OCI-LY7 (cell line): ENCODE data around the gene DPYSL3. TPM values are rescaled to one million over a fixed set of nuclear protein-coding genes. Genes with fewer than 3 reads are reported as not detected.

Experiments used
- BruUV-seq: library from RNA; stranded (reverse); fragments of 400-500 nt; replicated peaks from 2 replicates; lab custom pipeline; 2021; lab: Mats Ljungman, UMichigan
- CTCF ChIA-PET: fragments of 300-600 bp; sonication (Branson Sonifier 250); formaldehyde crosslinking; loops from one replicate; lab custom pipeline; 2022; ENCODE audit warnings: antibody characterized with exemption; ENCODE audit not compliant: unreplicated experiment; lab: Charles Lee
- POLR2A ChIA-PET: fragments of 300-600 bp; sonication (Branson Sonifier 250); formaldehyde crosslinking; loops from one replicate; lab custom pipeline; 2022; ENCODE audit warnings: antibody characterized with exemption; lab: Charles Lee
- DNase-seq: peaks from one replicate; pipeline ENCODE4 v3.0.0-alpha.2; 2015; ENCODE audit warnings: low spot score
- H2AFZ ChIP-seq: fragments of 200-600 bp; sonication (generic), shearing (Covaris generic); 2 replicates; pipeline ENCODE4 v1.6.1; 2014; ENCODE audit warnings: mild to moderate bottlenecking, antibody characterized with exemption, low read length, moderate library complexity
- H3K27ac ChIP-seq: fragments of 200-600 bp; sonication (generic); 2 replicates; pipeline ENCODE4 v1.5.1; 2014; ENCODE audit warnings: mixed run types, low read depth, mild to moderate bottlenecking, moderate library complexity, low read length, inconsistent platforms; ENCODE audit not compliant: poor library complexity, severe bottlenecking
- H3K36me3 ChIP-seq: fragments of 200-600 bp; sonication (generic); 2 replicates; pipeline ENCODE4 v1.6.1; 2014; ENCODE audit warnings: mild to moderate bottlenecking, antibody characterized with exemption, low read length, moderate library complexity, mixed read lengths; ENCODE audit not compliant: insufficient read depth
- H3K4me1 ChIP-seq: fragments of 200-600 bp; sonication (generic); 2 replicates; pipeline ENCODE4 v1.5.1; 2014; ENCODE audit warnings: mild to moderate bottlenecking, low read length; ENCODE audit not compliant: insufficient read depth, poor library complexity, severe bottlenecking
- H3K4me2 ChIP-seq: fragments of 200-600 bp; sonication (generic); 2 replicates; pipeline ENCODE4 v1.6.1; 2014; ENCODE audit warnings: mild to moderate bottlenecking, low read length
- H3K4me3 ChIP-seq: fragments of 200-600 bp; sonication (generic); 2 replicates; pipeline ENCODE4 v1.5.1; 2014; ENCODE audit warnings: mild to moderate bottlenecking, low read depth, low read length; ENCODE audit not compliant: poor library complexity, severe bottlenecking
- H3K79me2 ChIP-seq: fragments of 200-600 bp; sonication (generic); 2 replicates; pipeline ENCODE4 v1.6.1; 2016; ENCODE audit warnings: low read depth, mild to moderate bottlenecking, low read length, moderate library complexity, mixed read lengths; ENCODE audit not compliant: insufficient read depth
- H3K9me2 ChIP-seq: fragments of 200-600 bp; sonication (generic); 2 replicates; pipeline ENCODE4 v1.6.1; 2016; ENCODE audit warnings: mild to moderate bottlenecking, low read length, mixed read lengths; ENCODE audit not compliant: insufficient read depth
- H3K9me3 ChIP-seq: fragments of 200-600 bp; sonication (generic); 2 replicates; pipeline ENCODE4 v1.6.1; 2014; ENCODE audit warnings: mild to moderate bottlenecking, mixed run types, low read length, mixed read lengths
- H4K20me1 ChIP-seq: fragments of 200-600 bp; sonication (generic); 2 replicates; pipeline ENCODE4 v1.6.1; 2014; ENCODE audit warnings: mild to moderate bottlenecking, antibody characterized with exemption, low read length, moderate library complexity, mixed read lengths; ENCODE audit not compliant: insufficient read depth
- CTCF ChIP-seq: fragments of 200-600 bp; sonication (generic); conservative IDR thresholded peaks from 2 replicates; pipeline ENCODE4 v1.5.1; 2014; ENCODE audit warnings: mild to moderate bottlenecking, antibody characterized with exemption, low read length, moderate library complexity, mixed read lengths
- EZH2phosphoT487 ChIP-seq: fragments of 200-600 bp; sonication (generic); IDR thresholded peaks from 2 replicates; pipeline ENCODE4 v1.6.1; 2018; ENCODE audit warnings: low read depth, borderline replicate concordance, mild to moderate bottlenecking, mixed run types, antibody characterized with exemption, low read length, moderate library complexity, mixed read lengths
- intact Hi-C: fragments of 100-400 bp; cut with micrococcal nuclease; formaldehyde crosslinking; loops from one replicate; pipeline ENCODE4 v1.10.0; 2022; ENCODE audit not compliant: unreplicated experiment
- total RNA-seq, 2 experiments: library from RNA; depleted of rRNA in 1 of 2; stranded (reverse); fragments of >200 nt in 1 of 2; shearing (Covaris generic) in 1 of 2; gene quantifications; 2 replicates each; pipeline ENCODE4 v1.2.3, GENCODE V29; 2014 to 2022

The DPYSL3 gene
- total RNA-seq, 2 experiments from 2014 or later = not detected

GRCh38 chr5:147557876-147558745, 48.2 kb upstream of the DPYSL3 start:
- Histone ChIP-seq H3K4me3 (no peak overlapping the region), H2AFZ (no peak overlapping the region), H3K36me3 (no peaks in the 10 kb centered on the region), H3K9me2 (no peaks in the 10 kb centered on the region; the same call in 1 of the 2 replicates), H3K79me2 (no peaks in the 10 kb centered on the region), H3K27ac (no peak overlapping the region), H3K4me1 (no peaks in the 10 kb centered on the region), H4K20me1 (no peaks in the 10 kb centered on the region), H3K9me3 (no peaks in the 10 kb centered on the region), H3K4me2 (no peak overlapping the region)
- no TSS peak for BruUV-seq
- POLR2A ChIA-PET = interaction anchor here (1.0 kb wide), 1 partner anchor 15 kb away, joined by 4 read pairs; no protein-coding TSS in a partner anchor
- no peak for TF ChIP-seq CTCF
- TF ChIP-seq EZH2phosphoT487 = no peak
- no peak for DNase-seq
- CTCF ChIA-PET = no interaction called here
- intact Hi-C loops = no loop called here

GRCh38 chr5:147555176-147555575, 45.3 kb upstream of the DPYSL3 start:
- intact Hi-C loops = no loop called here
- no peak for DNase-seq
- CTCF ChIA-PET = no interaction called here

More at GRCh38 chr5:147555176-147555575, 45.3 kb upstream of the DPYSL3 start:
- Histone ChIP-seq H3K79me2 (no peaks in the 10 kb centered on the region), H3K9me3 (no peaks in the 10 kb centered on the region), H4K20me1 (no peaks in the 10 kb centered on the region), H2AFZ (no peak overlapping the region), H3K4me2 (no peak overlapping the region), H3K4me1 (no peaks in the 10 kb centered on the region), H3K36me3 (no peaks in the 10 kb centered on the region), H3K27ac (no peak overlapping the region), H3K9me2 (no peaks in the 10 kb centered on the region), H3K4me3 (no peak overlapping the region)
- TF ChIP-seq CTCF = no peak
- no peak for TF ChIP-seq EZH2phosphoT487
- POLR2A ChIA-PET = no interaction called here
- no TSS peak for BruUV-seq
